IMR-90 (cell line): ENCODE data around the gene MFGE8. TPM values are rescaled to one million over a fixed set of nuclear protein-coding genes. Genes with fewer than 3 reads are reported as not detected.

ENCODE experiments used
- ATAC-seq: fragments of 200-7000 bp; cut with Tn5 transposase; 2 replicates; pipeline ENCODE4 v1.9.1; 2020; ENCODE audit warnings: low read depth, mild to moderate bottlenecking, moderate library complexity
- BruUV-seq: library from RNA; stranded (reverse); fragments of 400-500 nt; replicated peaks from 2 replicates; lab custom pipeline; 2021; lab: Mats Ljungman, UMichigan
- CTCF ChIA-PET: fragments of 300-600 bp; formaldehyde crosslinking; extraction: SDS; loops from one replicate; lab custom pipeline; 2021; ENCODE audit warnings: antibody characterized with exemption; lab: Yijun Ruan, JAX
- POLR2A ChIA-PET: fragments of 300-600 bp; sonication (Branson Sonifier 250); formaldehyde crosslinking; loops from one replicate; lab custom pipeline; 2022; ENCODE audit warnings: antibody characterized with exemption; ENCODE audit not compliant: unreplicated experiment; lab: Charles Lee
- DNase-seq: peaks from one replicate; pipeline ENCODE4 v3.0.0; 2013
- H2AFZ ChIP-seq: replicated peaks from 2 replicates; pipeline ENCODE3; 2013; ENCODE audit warnings: low read length, mild to moderate bottlenecking; ENCODE audit not compliant: poor library complexity
- H2AK5ac ChIP-seq: 2 replicates; pipeline ENCODE4 v1.6.1; 2013; ENCODE audit warnings: low read depth, low read length, inconsistent platforms
- H2AK9ac ChIP-seq: replicated peaks from 2 replicates; pipeline ENCODE3; 2013; ENCODE audit warnings: mild to moderate bottlenecking, low read depth, low read length, moderate library complexity; ENCODE audit not compliant: poor library complexity
- H2BK120ac ChIP-seq: 2 replicates; pipeline ENCODE4 v1.6.1; 2013; ENCODE audit warnings: low read depth, low read length, inconsistent platforms
- H2BK15ac ChIP-seq: 3 replicates; pipeline ENCODE4 v1.6.1; 2013; ENCODE audit warnings: low read depth, low read length, inconsistent platforms
- H2BK20ac ChIP-seq: 2 replicates; pipeline ENCODE4 v1.6.1; 2013; ENCODE audit warnings: low read depth, mild to moderate bottlenecking, inconsistent platforms, low read length, moderate library complexity
- H2BK5ac ChIP-seq: 2 replicates; pipeline ENCODE4 v1.6.1; 2013; ENCODE audit warnings: mild to moderate bottlenecking, low read depth, low read length, inconsistent platforms; ENCODE audit not compliant: poor library complexity, severe bottlenecking
- H3K14ac ChIP-seq: replicated peaks from 2 replicates; pipeline ENCODE4 v1.6.1; 2013; ENCODE audit warnings: low read depth, low read length, inconsistent platforms
- H3K18ac ChIP-seq: 2 replicates; pipeline ENCODE4 v1.6.1; 2013; ENCODE audit warnings: low read depth, low read length, control low read depth
- H3K23ac ChIP-seq: 2 replicates; pipeline ENCODE4 v1.6.1; 2013; ENCODE audit warnings: low read depth, low read length, inconsistent platforms
- H3K27ac ChIP-seq: 2 replicates; pipeline ENCODE4 v1.5.1; 2013; ENCODE audit warnings: mild to moderate bottlenecking, control low read depth, low read length; ENCODE audit not compliant: insufficient read depth
- H3K27me3 ChIP-seq: 2 replicates; pipeline ENCODE4 v1.6.1; 2013; ENCODE audit warnings: low read length; ENCODE audit not compliant: control insufficient read depth, insufficient read depth
- H3K36me3 ChIP-seq: 2 replicates; pipeline ENCODE4 v1.6.1; 2013; ENCODE audit warnings: low read length, mixed read lengths; ENCODE audit not compliant: control insufficient read depth, insufficient read depth
- H3K4ac ChIP-seq: 2 replicates; pipeline ENCODE4 v1.6.1; 2013; ENCODE audit warnings: low read depth, low read length, inconsistent platforms
- H3K4me1 ChIP-seq: 2 replicates; pipeline ENCODE4 v1.6.1; 2013; ENCODE audit warnings: low read length, mixed read lengths; ENCODE audit not compliant: control insufficient read depth, insufficient read depth
- H3K4me2 ChIP-seq: 2 replicates; pipeline ENCODE4 v1.6.1; 2013; ENCODE audit warnings: low read depth, mild to moderate bottlenecking, control low read depth, low read length, moderate library complexity
- H3K4me3 ChIP-seq: 2 replicates; pipeline ENCODE4 v1.5.1; 2013; ENCODE audit warnings: low read depth, mild to moderate bottlenecking, control low read depth, low read length, moderate library complexity; ENCODE audit not compliant: insufficient read depth
- H3K56ac ChIP-seq: 2 replicates; pipeline ENCODE4 v1.6.1; 2013; ENCODE audit warnings: low read length, inconsistent platforms; ENCODE audit not compliant: insufficient read depth; ENCODE audit errors: extremely low read depth
- H3K79me1 ChIP-seq, 2 experiments: 2 replicates each; pipeline ENCODE4 v1.6.1; 2013; ENCODE audit warnings: low read length in 2 of 2, inconsistent platforms in 1 of 2, low read depth in 1 of 2
- H3K9ac ChIP-seq: 2 replicates; pipeline ENCODE4 v1.6.1; 2013; ENCODE audit warnings: low read depth, low read length, control low read depth
- H3K9me1 ChIP-seq: 2 replicates; pipeline ENCODE4 v1.6.1; 2013; ENCODE audit warnings: low read length, inconsistent platforms; ENCODE audit not compliant: insufficient read depth
- H3K9me3 ChIP-seq: 2 replicates; pipeline ENCODE4 v1.6.1; 2013; ENCODE audit warnings: low read length; ENCODE audit not compliant: control insufficient read depth, insufficient read depth
- H4K20me1 ChIP-seq: 2 replicates; pipeline ENCODE4 v1.6.1; 2013; ENCODE audit warnings: low read length, inconsistent platforms; ENCODE audit not compliant: insufficient read depth
- H4K5ac ChIP-seq: 2 replicates; pipeline ENCODE4 v1.6.1; 2013; ENCODE audit warnings: mild to moderate bottlenecking, low read depth, low read length, control low read depth
- H4K8ac ChIP-seq, 2 experiments: 2 replicates each; pipeline ENCODE4 v1.6.1; 2013; ENCODE audit warnings: low read depth in 2 of 2, low read length in 2 of 2, control low read depth in 1 of 2, inconsistent platforms in 1 of 2
- H4K91ac ChIP-seq: 2 replicates; pipeline ENCODE4 v1.6.1; 2013; ENCODE audit warnings: low read depth, low read length, inconsistent platforms; ENCODE audit not compliant: insufficient read depth
- BHLHE40 ChIP-seq: fragments of 150-350 bp; IDR thresholded peaks from 2 replicates; pipeline ENCODE4 v1.6.1; 2016; ENCODE audit warnings: mild to moderate bottlenecking, low read depth, low read length
- CHD1 ChIP-seq: IDR thresholded peaks from 2 replicates; pipeline ENCODE4 v1.6.1; 2012; ENCODE audit warnings: low read depth, low read length, improper control_type of control experiment
- FOS ChIP-seq: fragments of 150-350 bp; IDR thresholded peaks from 2 replicates; pipeline ENCODE4 v1.6.1; 2016; ENCODE audit warnings: low read depth, low read length
- MXI1 ChIP-seq: IDR thresholded peaks from 2 replicates; pipeline ENCODE4 v1.6.1; 2012; ENCODE audit warnings: low read depth, mild to moderate bottlenecking, low read length, moderate library complexity, borderline replicate concordance
- POLR2A ChIP-seq: IDR thresholded peaks from 2 replicates; pipeline ENCODE4 v1.6.1; 2012; ENCODE audit warnings: mild to moderate bottlenecking, low read depth, low read length
- RCOR1 ChIP-seq: IDR thresholded peaks from 2 replicates; pipeline ENCODE4 v1.6.1; 2012; ENCODE audit warnings: mild to moderate bottlenecking, low read length, improper control_type of control experiment; ENCODE audit not compliant: insufficient replicate concordance
- SMC3 ChIP-seq: fragments of 150-350 bp; IDR thresholded peaks from 2 replicates; pipeline ENCODE4 v1.6.1; 2016; ENCODE audit warnings: low read depth, mild to moderate bottlenecking, antibody characterized with exemption, low read length, moderate library complexity
- WGBS, 2 experiments: methylation state at CpG; one replicate each; pipeline versions ENCODE4 v1.1.5 to v1.1.7; 2013; ENCODE audit warnings: missing lambda C conversion rate in 2 of 2; ENCODE audit not compliant: insufficient read length in 1 of 2; ENCODE audit errors: extremely low coverage in 2 of 2; 5-methylcytosine and 5-hydroxymethylcytosine counted together
- dilution Hi-C: fragments of 300-500 bp; cut with HindIII; formaldehyde crosslinking; loops from one replicate; pipeline ENCODE4 v1.14.3; 2018; ENCODE audit warnings: low sequenced_read_pairs; ENCODE audit not compliant: unreplicated experiment
- in situ Hi-C: fragments of 300-500 bp; cut with MboI; formaldehyde crosslinking; loops from 3 replicates; pipeline ENCODE4 v1.14.3; 2019; ENCODE audit warnings: low sequenced_read_pairs, inconsistent platforms, mixed read lengths
- intact Hi-C: fragments of 100-400 bp; cut with micrococcal nuclease; formaldehyde crosslinking; loops from 2 replicates; pipeline ENCODE4 v1.10.0; 2022
- polyA plus RNA-seq, 3 experiments: library from polyadenylated mRNA; depleted of rRNA; stranded (reverse); fragments of >200 nt; gene quantifications; 2 replicates each; pipeline ENCODE4 v1.2.3, GENCODE V29; 2012; ENCODE audit warnings: low replicate concordance in 1 of 3
- total RNA-seq: library from RNA; depleted of rRNA; stranded (reverse); fragments of >200 nt; gene quantifications from 2 replicates; pipeline ENCODE4 v1.2.3, GENCODE V29; 2012
- TF ChIP-seq, protein P1 (sequence below): conservative IDR thresholded peaks from 2 replicates; pipeline ENCODE4 v1.5.1; 2012; ENCODE audit warnings: mild to moderate bottlenecking, low read depth, low read length, improper control_type of control experiment
- TF ChIP-seq, protein P2 (sequence below): fragments of 150-350 bp; IDR thresholded peaks from 2 replicates; pipeline ENCODE4 v1.6.1; 2017; ENCODE audit warnings: mild to moderate bottlenecking, antibody characterized with exemption, low read length, low read depth

The MFGE8 gene
- total and polyA plus RNA-seq, 2 of the 4 experiments (the other 2 are of a cell fraction) = 232 to 1,912 TPM

DNA sequence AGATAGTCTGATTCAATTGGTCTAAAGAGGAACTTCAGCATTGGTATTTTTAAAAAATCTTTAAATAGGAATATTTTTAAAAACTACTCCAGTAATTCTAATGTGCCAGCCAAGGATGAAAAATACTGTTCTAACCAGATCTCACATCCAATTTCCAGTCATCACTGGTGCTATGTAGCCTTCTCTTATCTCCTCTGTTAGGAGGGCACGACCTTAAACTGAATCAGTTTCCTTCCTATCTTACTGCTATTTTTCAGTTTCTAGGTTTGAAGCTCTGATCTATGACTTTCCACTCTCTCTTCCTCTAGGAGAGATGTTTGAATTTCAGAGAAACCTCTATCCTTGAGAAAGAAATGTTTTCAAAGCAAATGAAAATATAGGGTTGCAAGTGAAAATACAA is 49.8 kb downstream of the MFGE8 start:
- dilution Hi-C loops (no loop called here), in situ Hi-C loops (no loop called here), intact Hi-C loops (no loop called here)
- Histone ChIP-seq H3K36me3 (no peaks in the 10 kb centered on the region), H3K27me3 (peaks cover 43% of the 10 kb centered on the region), H4K91ac (no peak overlapping the region), H3K4ac (no peak overlapping the region), H2BK5ac (no peak overlapping the region), H2AK5ac (no peak overlapping the region), H3K23ac (no peak overlapping the region), H4K20me1 (no peaks in the 10 kb centered on the region), H3K4me3 (no peak overlapping the region), H4K5ac (no peak overlapping the region), H2AFZ (no peak overlapping the region), H4K8ac (no peak overlapping the region), H2BK20ac (no peak overlapping the region), H3K56ac (no peak overlapping the region), H2AK9ac (no peak overlapping the region), H3K9me3 (no peaks in the 10 kb centered on the region), H3K4me2 (no peak overlapping the region), H2BK120ac (no peak overlapping the region), H3K27ac (no peak overlapping the region), H2BK15ac (no peak overlapping the region), H3K79me1 (no peaks in the 10 kb centered on the region), H3K9ac (no peak overlapping the region), H3K4me1 (no peaks in the 10 kb centered on the region), H3K18ac (no peak overlapping the region), H3K14ac (no peak overlapping the region), H3K9me1 (no peaks in the 10 kb centered on the region)
- CTCF ChIA-PET = no interaction called here
- DNase-seq (no peak), ATAC-seq (no peak)
- POLR2A ChIA-PET = no interaction called here
- WGBS, 2 experiments = no CpG with 5 or more reads among the region's 1 CpG
- BruUV-seq = no TSS peak
- no peak for TF ChIP-seq BHLHE40
- TF ChIP-seq MXI1 = no peak
- no peak for TF ChIP-seq RCOR1
- no peak for TF ChIP-seq POLR2A
- TF ChIP-seq FOS = no peak
- TF ChIP-seq, protein P1, sequence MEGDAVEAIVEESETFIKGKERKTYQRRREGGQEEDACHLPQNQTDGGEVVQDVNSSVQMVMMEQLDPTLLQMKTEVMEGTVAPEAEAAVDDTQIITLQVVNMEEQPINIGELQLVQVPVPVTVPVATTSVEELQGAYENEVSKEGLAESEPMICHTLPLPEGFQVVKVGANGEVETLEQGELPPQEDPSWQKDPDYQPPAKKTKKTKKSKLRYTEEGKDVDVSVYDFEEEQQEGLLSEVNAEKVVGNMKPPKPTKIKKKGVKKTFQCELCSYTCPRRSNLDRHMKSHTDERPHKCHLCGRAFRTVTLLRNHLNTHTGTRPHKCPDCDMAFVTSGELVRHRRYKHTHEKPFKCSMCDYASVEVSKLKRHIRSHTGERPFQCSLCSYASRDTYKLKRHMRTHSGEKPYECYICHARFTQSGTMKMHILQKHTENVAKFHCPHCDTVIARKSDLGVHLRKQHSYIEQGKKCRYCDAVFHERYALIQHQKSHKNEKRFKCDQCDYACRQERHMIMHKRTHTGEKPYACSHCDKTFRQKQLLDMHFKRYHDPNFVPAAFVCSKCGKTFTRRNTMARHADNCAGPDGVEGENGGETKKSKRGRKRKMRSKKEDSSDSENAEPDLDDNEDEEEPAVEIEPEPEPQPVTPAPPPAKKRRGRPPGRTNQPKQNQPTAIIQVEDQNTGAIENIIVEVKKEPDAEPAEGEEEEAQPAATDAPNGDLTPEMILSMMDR = no peak
- no peak for TF ChIP-seq CHD1
- TF ChIP-seq, protein P2, sequence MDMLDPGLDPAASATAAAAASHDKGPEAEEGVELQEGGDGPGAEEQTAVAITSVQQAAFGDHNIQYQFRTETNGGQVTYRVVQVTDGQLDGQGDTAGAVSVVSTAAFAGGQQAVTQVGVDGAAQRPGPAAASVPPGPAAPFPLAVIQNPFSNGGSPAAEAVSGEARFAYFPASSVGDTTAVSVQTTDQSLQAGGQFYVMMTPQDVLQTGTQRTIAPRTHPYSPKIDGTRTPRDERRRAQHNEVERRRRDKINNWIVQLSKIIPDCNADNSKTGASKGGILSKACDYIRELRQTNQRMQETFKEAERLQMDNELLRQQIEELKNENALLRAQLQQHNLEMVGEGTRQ = no peak
- no peak for TF ChIP-seq SMC3
